Parathyroid adenoma (tissue), 2 donors: ENCODE measurements around the gene MEIS2.

Experiments used
- H2AFZ ChIP-seq: fragments of 300-600 bp; sonication (generic); one replicate; pipeline ENCODE4 v1.7.0; 2017; ENCODE audit warnings: antibody characterized with exemption, mild to moderate bottlenecking
- H3K27ac ChIP-seq: fragments of 300-600 bp; sonication (generic); one replicate; pipeline ENCODE4 v1.7.0; 2017
- H3K27me3 ChIP-seq: fragments of 300-600 bp; sonication (generic); one replicate; pipeline ENCODE4 v1.7.0; 2017; ENCODE audit warnings: low read length; ENCODE audit not compliant: control insufficient read depth, insufficient read depth
- H3K36me3 ChIP-seq: fragments of 300-600 bp; sonication (generic); one replicate; pipeline ENCODE4 v1.7.0; 2017; ENCODE audit warnings: low read length; ENCODE audit not compliant: control insufficient read depth, insufficient read depth
- H3K4me1 ChIP-seq: fragments of 300-600 bp; sonication (generic); one replicate; pipeline ENCODE4 v1.7.0; 2017; ENCODE audit warnings: control low read depth
- H3K4me2 ChIP-seq: fragments of 300-600 bp; sonication (generic); one replicate; pipeline ENCODE4 v1.7.0; 2017; ENCODE audit warnings: low read length
- H3K4me3 ChIP-seq: fragments of 300-600 bp; sonication (generic); one replicate; pipeline ENCODE4 v1.7.0; 2017; ENCODE audit warnings: low read depth, low read length
- H3K79me2 ChIP-seq: fragments of 300-600 bp; sonication (generic); one replicate; pipeline ENCODE4 v1.7.0; 2017; ENCODE audit warnings: control low read depth
- H3K9ac ChIP-seq: fragments of 300-600 bp; sonication (generic); one replicate; pipeline ENCODE4 v1.7.0; 2017; ENCODE audit warnings: mild to moderate bottlenecking
- H3K9me3 ChIP-seq: fragments of 300-600 bp; sonication (generic); one replicate; pipeline ENCODE4 v1.7.0; 2017; ENCODE audit warnings: low read length; ENCODE audit not compliant: control insufficient read depth
- CTCF ChIP-seq: fragments of 300-600 bp; sonication (generic); IDR thresholded peaks from one replicate; pipeline ENCODE4 v1.7.0; 2017; ENCODE audit warnings: antibody characterized with exemption, mild to moderate bottlenecking
- donor health status: primary hyperparathyroidism.

Gene MEIS2

GRCh38 chr15:36936613-36937012 is 163.7 kb downstream of the MEIS2 start:
- H3K4me3 ChIP-seq: no peak overlapping the region
- no peak overlapping the region for H3K27ac ChIP-seq
- H3K36me3 ChIP-seq: no peaks in the 10 kb centered on the region
- no peaks in the 10 kb centered on the region for H3K27me3 ChIP-seq
- no peak overlapping the region for H2AFZ ChIP-seq
- no peaks in the 10 kb centered on the region for H3K79me2 ChIP-seq
- H3K4me1 ChIP-seq: no peaks in the 10 kb centered on the region
- no peaks in the 10 kb centered on the region for H3K9me3 ChIP-seq
- H3K4me2 ChIP-seq: no peak overlapping the region
- H3K9ac ChIP-seq: no peak overlapping the region
- TF ChIP-seq CTCF: no peak

- no peaks in the 10 kb centered on the region for H3K9me3 ChIP-seq
- H3K27ac ChIP-seq: no peak overlapping the region
- no peak overlapping the region for H3K4me2 ChIP-seq
- no peak overlapping the region for H2AFZ ChIP-seq
- TF ChIP-seq CTCF: no peak
- no peak overlapping the region for H3K4me3 ChIP-seq
- no peaks in the 10 kb centered on the region for H3K36me3 ChIP-seq
- no peaks in the 10 kb centered on the region for H3K4me1 ChIP-seq
- H3K27me3 ChIP-seq: no peaks in the 10 kb centered on the region
- H3K79me2 ChIP-seq: no peaks in the 10 kb centered on the region
- no peak overlapping the region for H3K9ac ChIP-seq
These were observed 166.9 kb downstream of the MEIS2 start for GRCh38 chr15:36933255-36933990.

GRCh38 chr15:36932070-36932469 is 168.3 kb downstream of the MEIS2 start:
- Histone ChIP-seq H3K4me1 (no peaks in the 10 kb centered on the region), H3K9ac (no peak overlapping the region), H3K4me3 (no peak overlapping the region), H2AFZ (no peak overlapping the region), H3K79me2 (no peaks in the 10 kb centered on the region), H3K27ac (no peak overlapping the region), H3K4me2 (no peak overlapping the region), H3K27me3 (no peaks in the 10 kb centered on the region), H3K36me3 (no peaks in the 10 kb centered on the region), H3K9me3 (no peaks in the 10 kb centered on the region)
- no peak for TF ChIP-seq CTCF

- no peak for TF ChIP-seq CTCF
- Histone ChIP-seq H3K27ac (no peak overlapping the region), H3K4me2 (no peak overlapping the region), H3K36me3 (no peaks in the 10 kb centered on the region), H3K27me3 (no peaks in the 10 kb centered on the region), H3K79me2 (no peaks in the 10 kb centered on the region), H3K4me1 (no peaks in the 10 kb centered on the region), H3K9ac (no peak overlapping the region), H3K4me3 (no peak overlapping the region), H3K9me3 (no peaks in the 10 kb centered on the region), H2AFZ (no peak overlapping the region)
These were observed 168.9 kb downstream of the MEIS2 start for GRCh38 chr15:36931434-36931833.

- Histone ChIP-seq H3K4me1 (no peaks in the 10 kb centered on the region), H3K36me3 (no peaks in the 10 kb centered on the region), H3K4me2 (no peak overlapping the region), H3K27ac (no peak overlapping the region), H3K4me3 (no peak overlapping the region), H3K27me3 (no peaks in the 10 kb centered on the region), H3K9me3 (no peaks in the 10 kb centered on the region), H2AFZ (no peak overlapping the region), H3K79me2 (no peaks in the 10 kb centered on the region), H3K9ac (no peak overlapping the region)
- no peak for TF ChIP-seq CTCF
These were observed 173.9 kb downstream of the MEIS2 start for GRCh38 chr15:36926427-36926825.
